Measurements from ENCODE around the gene AKAP6.

AKAP6 gene

DNA sequence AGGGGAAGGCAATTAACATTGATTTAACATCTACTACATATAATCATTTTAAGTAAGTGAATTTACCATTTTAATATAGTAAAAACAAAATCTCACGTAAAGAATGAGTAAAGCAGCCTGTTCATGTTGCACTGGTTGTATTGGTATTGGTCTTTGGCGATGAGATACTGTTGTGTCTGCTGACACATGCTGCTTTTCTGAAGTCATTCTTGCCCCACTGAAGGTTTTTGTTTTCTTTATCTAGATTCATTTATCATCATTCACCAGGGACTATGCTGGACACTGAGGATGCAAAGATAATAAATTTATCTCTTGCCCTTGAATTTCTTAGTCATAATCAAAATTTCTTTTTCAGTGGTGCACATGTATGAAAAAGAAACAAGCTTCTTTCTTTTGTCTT, 363.3 kb downstream of the AKAP6 start:
- no peak for DNase-seq

DNA sequence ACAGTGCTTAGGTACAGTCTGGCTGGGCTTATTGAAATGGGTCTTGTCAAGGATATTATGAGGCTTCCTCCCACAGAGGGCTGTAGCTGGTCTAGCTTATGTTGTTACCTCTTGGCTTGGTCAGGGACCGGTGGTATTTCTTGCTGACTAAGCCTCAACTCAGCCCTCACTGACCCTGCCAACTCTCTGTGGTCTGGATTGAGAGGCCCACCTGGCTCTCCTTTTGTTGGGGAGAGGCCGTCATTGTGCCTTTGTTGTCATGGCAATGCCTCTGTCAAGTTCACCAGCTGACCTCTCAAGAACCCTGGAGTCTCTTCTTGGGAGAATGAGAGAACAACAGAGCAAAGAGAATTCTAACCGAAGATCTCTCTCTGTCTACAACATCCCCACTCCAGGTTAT, 364.0 kb downstream of the AKAP6 start:
- DNase-seq = no peak

DNA sequence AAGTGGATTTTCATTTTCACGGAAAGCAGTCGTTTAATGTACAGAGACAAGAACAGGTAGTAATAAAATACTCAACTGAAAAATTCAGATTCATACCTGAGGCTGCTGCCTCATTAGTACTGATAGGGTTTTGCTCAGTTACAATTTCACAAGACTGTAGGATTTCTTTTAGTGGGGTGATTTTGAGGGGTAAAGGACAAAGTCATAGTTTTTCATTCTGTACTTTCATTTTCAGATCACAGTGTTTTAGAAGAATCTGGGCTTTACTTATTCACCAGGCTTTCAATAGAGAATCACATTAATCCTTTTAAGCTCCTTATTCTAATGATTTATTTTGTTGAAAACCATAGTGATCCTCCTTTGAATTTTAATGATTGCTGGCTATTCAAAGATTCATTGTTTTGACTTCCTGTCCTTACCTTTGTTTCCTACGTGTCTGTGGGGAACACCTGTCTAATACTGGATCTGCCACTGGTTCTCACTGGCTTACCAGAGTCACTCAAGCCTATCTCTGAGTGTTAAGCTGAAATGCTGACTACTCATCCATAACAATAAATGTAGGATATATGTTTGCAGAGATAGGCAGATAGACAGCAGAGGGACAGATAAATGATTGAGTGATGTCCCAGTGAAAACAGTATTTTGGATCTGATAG, 365.8 kb downstream of the AKAP6 start:
- DNase-seq = no peak

DNA sequence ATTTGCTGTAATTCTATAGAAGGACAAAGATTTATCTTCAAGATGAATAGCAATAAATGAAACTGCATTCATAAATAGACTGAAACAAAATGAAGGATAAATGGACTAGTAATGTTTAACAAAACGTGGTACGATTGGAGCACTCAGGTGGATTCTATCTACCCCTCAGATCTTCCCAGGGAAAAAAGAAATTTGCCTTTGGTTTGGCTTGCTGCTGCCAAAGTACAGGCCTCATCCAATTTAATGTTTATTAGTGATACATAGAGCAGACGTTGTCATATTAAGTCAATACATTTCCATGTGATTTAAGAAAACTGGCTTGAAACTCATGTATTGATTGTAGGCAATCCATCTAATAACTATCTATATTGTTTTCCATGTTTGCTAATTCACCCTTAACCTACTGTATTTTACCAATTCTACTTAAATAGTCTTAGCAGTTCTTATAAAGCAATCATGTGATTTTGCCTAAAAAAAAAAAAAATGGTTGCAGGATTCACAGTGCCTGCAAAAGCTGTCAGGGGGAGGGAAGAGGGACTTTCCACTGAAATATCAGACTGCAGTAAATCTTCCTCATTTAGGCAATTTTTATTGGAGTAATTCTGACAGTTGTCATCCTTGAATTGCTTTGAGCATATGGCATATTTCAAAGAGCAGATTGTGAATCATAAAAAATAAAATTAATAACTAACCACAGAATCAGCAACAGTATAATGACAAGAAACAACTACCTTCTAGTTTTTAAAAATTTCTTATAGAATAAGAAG, 367.4 kb downstream of the AKAP6 start:
- no peak for DNase-seq

DNA sequence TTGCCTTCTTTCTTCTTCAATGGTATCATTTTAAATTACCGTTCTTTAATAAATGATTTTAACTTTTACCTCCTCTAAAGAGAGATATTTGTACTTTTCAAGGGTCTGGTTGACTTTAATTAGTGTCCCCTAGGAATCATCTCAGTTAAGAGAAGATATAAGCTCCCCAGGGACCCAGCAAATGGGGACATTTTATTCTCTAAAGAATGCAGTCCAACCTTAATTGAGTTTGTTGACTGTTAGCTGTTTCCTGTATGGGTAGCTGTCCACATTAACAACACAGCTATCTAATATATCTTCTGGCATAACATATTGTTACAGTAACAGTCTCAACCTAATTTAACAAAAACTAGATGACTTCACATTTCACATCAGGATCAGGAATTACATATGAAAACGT, 368.0 kb downstream of the AKAP6 start:
- DNase-seq = no peak

DNA sequence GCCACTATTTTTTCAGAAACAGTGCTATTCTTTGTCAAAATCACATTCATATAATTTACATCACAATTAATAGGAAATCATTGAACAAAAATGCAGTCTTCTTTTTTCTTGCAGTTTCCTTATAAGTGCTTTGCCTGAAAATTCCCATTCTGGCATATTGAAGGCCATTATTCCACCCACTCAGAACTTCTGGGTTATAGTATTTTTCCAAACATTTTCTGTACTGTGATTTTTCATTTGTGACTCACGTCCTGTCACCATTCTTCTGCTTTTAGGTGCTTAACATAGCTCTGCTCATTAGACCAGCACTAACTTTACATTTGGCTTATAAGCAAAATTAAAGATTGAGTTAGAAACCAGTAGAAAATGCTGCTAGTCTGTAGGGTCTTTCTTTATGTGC, 368.6 kb downstream of the AKAP6 start:
- no peak for DNase-seq

DNA sequence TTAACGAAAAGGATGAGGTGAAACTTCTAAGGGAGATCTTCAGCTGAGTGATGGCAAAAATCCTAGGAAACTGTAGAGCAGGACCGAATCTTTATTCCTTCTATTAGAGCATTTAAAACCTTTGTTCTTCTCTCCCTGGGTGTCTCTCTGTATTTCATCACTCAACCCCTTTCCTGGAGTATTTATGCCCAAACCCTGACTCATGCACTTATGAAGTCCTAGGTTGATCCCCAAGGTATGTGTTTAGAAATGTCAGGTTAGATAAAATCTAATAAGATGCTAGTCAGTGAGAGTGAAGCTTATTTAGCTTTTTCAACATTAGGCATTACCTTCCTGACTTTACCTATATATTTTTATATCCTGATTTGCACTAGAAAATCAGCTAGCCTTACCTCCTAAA, 369.7 kb downstream of the AKAP6 start:
- DNase-seq = no peak

DNA sequence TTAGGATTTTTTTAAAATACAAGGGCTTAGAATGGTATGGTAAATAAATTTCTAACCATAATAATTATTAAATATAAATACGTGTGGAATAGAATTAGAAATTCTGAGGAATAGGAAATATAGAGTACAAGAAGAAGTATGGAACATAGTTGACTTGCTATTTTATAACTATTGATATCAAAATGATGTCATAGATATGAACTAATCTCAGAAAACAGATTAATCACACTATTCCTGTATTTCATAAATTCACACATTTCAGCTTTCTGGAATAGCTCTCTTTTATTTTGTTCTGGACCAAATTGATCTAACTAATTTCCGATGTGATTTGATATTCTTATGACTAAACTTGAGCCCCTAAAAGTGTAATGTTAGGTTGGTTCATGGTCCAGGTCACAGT, 372.4 kb downstream of the AKAP6 start:
- DNase-seq = no peak

DNA sequence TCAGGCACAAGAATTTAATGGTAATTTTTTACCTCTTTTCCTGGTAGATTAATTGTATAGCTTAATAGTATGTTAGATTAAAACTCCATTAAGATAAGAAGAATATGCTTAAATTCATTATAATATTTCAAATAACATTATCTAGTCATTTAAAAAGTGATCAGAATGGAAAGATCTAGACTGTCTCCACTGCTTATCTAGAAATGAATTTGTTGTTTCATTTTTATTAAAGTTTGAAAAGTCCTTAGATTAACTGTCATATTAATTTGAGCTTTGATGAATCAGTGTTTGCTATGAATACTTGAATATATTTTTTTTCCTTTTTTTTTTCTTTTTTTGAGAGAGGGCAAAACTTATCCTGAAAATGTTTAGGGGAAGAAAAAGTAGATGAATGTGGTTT, 373.0 kb downstream of the AKAP6 start:
- DNase-seq = no peak

DNA sequence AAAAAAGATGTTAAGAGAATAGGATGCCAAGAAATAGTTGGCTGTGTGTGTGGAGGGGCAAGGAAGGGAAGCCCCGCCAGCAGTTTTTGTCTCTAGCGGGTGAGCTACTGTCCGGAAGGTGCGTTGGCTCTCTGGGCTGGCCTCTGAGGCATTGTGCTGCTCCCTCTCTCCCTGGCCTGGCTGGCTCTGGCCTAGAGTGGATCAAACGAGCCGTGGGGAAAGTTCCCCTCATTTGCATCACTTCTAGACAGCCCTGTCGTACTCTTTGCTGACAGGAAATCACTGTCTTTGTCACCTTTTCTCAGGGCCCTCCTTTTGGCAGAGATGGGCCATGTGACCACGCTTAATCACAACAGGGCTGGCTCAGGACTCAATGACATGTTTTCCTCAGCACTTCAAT, 373.5 kb downstream of the AKAP6 start:
- DNase-seq = peak; percentile 19 to 22

DNA sequence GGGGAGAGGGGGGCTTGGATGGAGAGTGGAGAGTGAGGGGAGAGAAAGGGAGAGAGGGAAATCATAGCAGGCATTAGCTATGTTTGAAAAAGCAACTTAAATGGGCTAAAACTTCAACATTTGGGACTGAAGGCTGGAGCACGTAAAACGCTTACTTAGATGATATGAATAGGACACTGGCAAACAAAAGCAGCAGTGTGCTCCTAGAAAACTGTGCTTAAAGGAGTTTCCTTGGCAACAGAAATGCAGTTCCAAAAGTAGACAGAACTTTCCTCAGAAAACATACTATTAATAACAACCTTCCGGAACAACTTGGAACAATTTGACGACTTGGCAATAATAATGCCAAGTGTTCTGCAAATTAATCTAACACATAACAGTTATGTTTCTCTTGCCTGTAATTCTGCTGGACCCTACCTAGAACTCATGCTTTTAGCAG, 374.1 kb downstream of the AKAP6 start:
- no peak for DNase-seq

DNA sequence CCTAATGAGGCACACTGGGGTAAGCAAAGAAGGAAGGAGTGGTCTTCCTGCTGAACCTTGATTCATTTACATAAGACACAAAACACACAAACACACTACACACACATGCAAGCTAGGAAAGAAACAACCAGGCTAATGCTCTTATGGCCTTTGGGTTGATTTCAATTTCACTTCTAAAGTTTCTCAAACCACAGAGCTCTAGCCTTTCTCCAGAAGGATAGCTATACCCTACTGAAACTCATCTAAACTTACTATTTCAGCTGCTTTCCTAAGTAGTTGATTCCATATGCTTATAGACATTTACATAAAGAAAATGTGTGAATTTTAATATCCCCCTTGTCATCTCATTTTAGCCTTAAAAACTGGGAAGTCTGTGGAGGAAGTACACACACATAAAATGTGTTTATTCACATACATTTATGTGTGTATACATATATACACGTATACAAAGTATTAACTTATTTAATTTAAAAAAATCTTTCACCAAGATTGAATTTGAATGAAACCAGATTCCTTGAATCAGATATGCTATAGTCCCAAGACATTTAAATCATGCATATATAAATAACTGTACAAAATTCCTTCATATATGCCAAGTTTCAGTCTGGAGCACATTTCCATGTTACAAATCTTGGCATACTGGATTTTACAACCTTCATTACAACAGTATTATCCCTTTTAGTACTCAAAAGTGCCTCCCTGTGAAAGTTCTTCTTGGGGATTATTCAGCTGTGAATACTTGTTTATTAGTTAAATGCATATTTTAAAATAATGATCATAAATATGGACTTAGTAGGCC, 377.8 kb downstream of the AKAP6 start:
- no peak for DNase-seq

DNA sequence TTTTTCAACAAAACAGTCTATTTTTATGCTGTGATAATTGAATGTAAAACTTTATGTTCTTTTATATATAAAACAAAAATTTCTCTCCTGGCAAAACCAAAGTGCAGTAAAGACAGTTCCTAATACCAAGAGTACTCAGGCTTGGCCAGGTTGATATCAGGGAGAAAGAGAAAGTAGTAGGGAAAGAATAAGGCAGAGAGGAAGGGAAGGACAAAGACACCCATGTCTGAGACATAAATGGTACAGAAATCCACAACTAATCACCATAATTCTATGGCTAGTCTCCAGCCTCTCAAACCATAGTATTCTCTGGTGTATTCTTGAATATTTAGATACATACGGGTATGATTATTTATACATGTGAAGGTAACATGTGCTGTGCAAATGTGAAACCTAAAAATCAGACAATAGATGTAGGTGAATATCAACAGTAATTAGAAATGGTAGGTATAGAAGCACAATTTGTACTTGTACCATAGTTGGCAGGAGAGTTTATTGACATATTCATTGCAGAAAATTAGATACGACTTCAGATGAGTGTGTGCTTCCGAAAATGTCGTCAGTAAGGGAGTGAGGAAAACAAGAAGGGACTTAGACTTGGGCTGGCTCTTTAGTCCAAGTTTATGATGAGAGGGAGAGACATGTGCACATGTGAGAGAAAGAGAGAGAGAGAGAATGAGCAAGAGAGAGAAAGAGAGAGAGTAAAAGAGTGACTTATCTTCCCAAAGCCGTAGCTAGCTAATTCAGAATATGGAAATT, 378.8 kb downstream of the AKAP6 start:
- DNase-seq = no peak

DNA sequence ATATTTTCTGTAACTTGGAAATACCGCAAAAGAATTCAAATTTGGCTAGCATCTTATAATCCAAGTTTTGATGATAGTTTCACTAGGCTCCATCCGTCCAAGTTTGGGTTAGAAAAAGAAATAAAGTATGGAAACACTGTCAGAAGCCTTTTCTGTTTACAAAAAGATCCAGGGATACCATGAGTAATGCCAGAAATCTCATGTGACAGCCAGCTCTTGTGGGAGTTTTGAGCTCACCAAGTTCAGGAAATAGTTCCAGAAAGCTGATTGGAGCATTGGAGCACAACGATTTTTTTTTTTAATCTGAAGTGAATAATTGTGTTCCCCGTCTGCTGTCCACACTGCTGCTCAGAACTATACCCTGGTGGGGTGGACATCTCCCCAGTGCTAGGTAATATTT, 379.9 kb downstream of the AKAP6 start:
- DNase-seq = no peak

DNA sequence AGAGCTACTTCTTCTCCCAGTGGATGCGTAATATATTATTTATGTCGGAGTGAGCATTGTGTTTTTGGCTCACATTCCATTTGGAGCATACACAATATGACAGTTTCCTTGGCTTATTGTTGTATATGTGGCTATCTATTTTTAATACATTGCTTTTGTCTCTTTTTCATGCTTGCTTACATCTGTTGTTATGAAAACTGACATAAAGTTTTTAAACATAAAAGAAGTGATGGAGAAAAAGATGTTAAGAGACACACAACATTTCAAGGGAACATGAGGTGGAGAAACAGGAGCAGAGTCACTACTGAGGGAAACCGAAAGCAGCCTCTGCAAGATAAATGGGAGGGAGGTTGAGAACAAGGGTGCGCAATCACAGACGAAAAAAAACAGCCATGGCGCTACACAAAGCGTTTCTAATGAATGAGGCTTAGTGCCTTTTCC, 381.2 kb downstream of the AKAP6 start:
- DNase-seq = no peak

DNA sequence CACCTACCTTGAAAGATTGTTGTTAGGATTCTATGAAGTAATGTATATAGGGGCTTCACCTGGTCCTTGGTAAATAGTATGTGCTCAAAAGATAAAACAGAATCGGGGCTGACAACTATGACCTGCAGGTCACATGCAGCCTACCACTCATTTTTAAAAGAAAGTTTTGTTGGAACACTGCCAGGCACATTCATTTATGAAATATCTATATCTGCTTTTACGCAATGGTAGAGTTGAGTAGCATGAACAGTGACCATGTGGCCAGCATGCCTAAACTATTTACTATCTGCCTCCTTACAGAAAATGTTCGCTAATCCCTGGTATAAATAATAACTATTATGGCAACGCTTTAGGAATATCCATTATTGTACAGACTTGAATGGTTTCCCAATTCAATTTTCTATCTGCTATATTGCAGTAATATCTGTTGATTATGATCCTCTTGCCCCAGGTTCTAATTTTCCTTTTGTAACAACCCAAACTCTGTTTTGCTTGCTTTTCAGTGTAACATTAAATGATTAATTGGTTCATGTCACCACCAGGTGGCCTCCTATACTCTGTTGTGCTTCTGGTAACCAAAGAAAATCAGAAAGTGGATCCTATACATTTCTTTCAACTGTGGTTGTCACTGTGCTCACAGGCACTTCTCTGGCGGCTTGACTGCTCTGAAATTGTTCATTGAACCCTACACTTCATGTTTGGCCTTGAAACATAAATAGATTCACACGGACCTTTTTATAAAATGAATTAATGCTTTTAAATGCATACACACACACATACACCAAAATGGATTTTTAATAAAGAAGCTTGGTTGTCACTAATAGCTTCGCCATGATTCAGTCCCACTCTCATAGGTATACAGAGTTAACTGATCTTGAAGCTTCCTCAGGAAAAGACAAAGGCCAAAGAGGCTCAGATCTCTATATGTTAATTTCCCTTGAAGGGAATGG, 381.9 kb downstream of the AKAP6 start:
- DNase-seq = no peak

DNA sequence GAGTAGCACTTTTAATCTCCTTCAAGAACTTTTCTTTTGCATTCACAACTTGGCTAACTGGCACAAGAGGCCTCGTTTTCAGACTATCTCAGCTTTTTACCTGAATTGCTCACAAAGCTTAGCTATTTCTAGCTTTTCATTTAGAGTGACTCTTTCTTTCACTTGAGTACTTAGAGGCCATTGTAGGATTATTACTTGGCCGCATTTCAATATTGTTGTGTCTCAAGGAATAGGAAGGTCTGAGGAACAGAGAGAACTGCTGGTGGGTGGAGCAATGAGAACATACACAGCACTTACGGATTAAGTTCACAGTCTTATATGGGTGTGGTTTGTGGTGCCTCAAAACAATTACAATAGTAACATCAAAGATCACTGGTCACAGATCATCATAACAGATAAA, 384.8 kb downstream of the AKAP6 start:
- DNase-seq = no peak

DNA sequence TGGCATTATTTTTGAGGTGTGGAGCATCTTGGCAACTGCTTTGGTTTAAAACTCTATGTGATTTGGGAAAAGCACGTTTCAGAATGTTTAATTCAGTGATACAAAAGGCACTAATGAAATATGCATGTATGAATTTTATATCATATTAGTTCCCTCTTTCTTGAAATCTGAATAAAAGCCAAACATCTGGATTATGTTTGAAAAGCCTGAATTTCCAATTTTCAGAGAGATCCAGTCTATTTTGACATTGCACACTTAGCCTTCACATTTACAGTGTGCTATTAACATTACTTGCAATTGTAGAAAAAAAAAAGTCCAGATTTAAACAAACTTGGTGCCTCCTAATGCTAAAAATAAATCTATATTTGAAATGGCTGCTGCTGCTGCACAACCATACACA, 390.5 kb downstream of the AKAP6 start:
- DNase-seq = no peak

DNA sequence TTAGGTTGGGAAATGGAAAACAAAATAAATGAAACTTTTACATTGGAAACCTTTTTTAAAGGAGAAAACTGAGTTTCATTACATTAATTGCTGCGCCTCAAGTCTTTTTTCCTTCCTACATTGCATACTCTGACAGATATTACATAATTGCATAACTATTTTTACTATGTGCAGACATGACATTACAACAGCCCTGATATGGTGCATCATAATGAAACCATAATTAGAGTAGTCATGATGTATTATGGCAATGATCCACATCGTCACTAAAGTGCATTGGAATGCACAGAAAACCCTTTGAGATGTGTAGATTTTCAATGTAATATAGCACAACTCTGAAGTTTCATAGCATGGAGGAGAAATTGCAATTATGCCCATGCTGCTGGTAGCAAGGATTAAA, 391.8 kb downstream of the AKAP6 start:
- no peak for DNase-seq

DNA sequence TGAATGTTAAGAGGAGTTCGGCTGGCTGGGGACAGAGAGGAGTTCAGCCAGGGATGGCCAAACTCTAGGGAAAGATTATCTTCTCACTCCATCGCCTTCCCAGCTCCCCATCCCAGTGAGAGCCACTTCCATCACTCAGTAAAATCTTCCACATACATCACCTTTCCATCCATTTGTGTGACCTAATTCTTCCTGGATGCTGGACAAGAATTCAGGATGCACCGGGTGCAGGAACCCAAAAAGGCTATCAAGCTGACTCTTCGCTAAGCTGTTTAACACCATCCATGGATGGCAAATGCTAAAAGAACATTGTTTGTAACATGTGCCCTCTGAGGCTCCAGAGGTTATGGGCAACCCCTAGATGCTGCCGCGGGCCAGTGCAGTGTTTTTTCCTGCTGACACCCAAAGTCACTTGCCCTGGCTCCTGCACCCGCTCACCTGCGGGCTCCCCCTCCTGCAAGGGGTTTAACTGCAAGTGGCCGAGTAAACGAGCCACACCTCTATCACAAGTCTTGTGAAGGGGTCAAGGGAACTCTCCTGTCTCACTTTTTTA, 393.6 kb downstream of the AKAP6 start:
- DNase-seq = no peak

DNA sequence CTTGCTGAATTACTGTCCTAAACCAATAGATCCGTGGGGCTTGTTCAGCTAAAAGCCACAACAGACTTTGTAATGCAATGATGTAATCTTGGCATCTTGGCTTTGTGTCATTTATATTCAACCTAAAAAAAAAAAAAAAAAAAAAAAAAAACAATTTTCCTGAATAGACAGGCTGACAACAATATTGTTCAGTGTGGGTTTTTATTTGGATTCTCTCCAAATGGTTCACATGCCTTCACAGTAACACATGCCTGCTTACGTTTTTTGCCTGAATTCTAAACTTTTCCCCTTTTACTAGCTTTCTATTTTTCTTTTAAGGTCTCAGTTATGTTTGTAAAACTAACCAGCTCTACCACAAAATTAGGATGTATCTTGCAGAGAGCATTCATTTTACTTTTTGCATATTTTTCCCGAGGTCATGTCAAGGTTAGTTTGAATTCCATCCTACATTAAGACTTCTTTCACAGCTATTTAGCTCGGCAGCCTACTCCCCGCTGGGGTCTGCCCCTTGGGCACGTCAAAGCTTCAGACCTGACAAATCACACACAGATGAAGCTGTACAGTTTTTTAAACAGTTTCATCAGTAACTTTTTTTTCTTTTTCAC, 395.9 kb downstream of the AKAP6 start:
- DNase-seq = no peak

Data from activated T-cell treated with anti-CD3 and anti-CD28 coated beads, Interleukin-2, amount 50 U/mL, for 48 hours (primary cell).